SK-MEL-5 (cell line): ENCODE data around the gene GALNT18. TPM values are rescaled to one million over a fixed set of nuclear protein-coding genes. Genes with fewer than 3 reads are reported as not detected.

ENCODE experiments used
- DNase-seq: peaks from one replicate; pipeline ENCODE4 v3.0.0-alpha.2; 2016; ENCODE audit warnings: low read depth, low spot score
- in situ Hi-C: cut with HindIII; loops from 2 replicates; pipeline ENCODE4 v1.10.0; 2016; ENCODE audit warnings: low sequenced_read_pairs, high pct_unique_total_duplicates, low pct_unique_long_range_greater_than_20kb
- small RNA-seq, 2 experiments: library from RNA; depleted of rRNA; stranded (forward); fragments of <200 nt; gene quantifications; one replicate each; pipeline ENCODE3, GENCODE V24; 2014
- total RNA-seq: library from RNA; depleted of rRNA; stranded (reverse); fragments of >200 nt; shearing (Covaris generic); gene quantifications from 2 replicates; pipeline ENCODE4 v1.2.3, GENCODE V29; 2014; rRNA removed

GALNT18 gene
- total RNA-seq, 1 experiment from 2014 or later, result 3.4 TPM

DNA sequence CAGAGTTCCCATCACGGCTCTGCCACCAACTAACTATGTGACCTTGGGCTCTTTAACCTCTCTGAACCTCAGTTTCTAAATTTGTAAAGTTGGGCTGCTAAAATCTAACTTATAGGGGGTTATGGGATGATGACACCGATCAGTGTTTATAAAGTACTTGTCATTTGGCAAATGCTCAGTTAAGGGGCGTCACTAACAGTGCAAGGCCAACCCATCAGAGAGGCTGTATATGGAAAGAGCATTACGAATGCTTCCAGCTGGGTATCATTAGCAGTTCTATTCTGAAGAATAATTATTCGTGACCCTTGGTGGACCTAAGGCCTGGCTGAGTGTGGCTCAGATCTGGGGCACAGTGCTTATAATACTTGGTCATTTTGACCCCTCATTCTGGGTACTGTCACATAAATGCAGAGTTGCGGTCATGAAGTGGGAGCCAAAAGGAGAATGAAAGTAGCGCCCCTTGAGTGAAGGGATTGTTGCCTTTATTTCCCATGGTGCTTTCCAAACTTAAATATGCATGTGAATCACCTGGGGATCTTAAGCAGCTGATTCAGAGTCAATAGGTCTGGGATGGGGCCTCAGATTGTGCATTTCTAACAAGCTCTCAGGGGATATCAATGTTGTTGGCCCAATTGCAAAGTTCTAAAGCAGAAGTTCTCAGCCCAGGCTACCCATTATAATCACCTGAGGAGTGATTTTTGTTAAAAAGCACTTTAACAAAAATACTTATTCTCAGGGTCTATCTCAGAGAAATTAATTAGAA is 384.6 kb downstream of the GALNT18 start:
- in situ Hi-C loops, result no loop called here
- DNase-seq, result no peak

DNA sequence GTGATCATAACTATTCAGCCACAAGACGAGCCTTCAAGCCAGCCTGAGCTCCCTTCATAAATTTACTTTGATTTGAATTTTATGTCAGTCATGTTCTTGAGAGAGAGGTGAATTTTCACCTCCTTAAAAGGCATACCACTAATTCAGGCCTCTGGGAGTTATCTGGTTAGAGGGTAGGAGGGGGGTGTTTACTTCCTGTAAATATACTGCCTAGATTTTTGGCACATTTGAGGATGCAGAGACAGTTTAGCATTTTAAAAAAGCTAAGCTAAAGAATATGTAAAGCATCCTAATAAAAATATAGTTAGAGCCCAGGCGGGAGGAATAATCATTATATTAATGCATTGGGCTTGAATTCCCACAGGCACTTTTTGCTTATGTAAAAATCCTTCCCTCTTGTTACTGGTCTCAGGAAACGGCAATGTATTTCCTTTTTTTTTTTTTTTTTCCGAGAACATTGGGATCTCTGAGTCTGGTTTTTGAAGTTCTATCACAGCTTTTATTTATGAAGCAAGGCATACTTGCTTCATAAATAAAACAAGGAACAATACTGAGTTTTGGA is 385.2 kb downstream of the GALNT18 start:
- in situ Hi-C loops, result no loop called here
- no peak for DNase-seq

DNA sequence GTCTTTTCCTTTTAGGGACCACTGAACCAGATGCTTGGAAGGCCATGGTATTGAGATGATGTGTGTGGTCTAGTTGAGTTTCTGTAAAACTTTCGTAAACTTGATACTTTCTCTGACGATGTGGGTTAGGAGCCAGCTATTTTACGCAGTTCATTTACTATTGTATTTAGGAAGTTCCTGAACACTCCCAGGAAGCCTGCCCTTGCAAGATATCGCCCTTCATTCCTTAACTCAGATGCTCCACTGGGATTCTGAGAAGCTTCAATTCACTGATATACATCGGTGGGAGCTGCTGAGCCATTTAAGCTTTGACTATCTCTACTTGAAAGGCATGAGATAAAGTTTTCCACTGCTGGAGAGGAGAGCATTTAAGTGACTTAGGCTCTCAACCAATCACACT is 390.0 kb downstream of the GALNT18 start:
- in situ Hi-C loops, result no loop called here
- DNase-seq, result no peak

DNA sequence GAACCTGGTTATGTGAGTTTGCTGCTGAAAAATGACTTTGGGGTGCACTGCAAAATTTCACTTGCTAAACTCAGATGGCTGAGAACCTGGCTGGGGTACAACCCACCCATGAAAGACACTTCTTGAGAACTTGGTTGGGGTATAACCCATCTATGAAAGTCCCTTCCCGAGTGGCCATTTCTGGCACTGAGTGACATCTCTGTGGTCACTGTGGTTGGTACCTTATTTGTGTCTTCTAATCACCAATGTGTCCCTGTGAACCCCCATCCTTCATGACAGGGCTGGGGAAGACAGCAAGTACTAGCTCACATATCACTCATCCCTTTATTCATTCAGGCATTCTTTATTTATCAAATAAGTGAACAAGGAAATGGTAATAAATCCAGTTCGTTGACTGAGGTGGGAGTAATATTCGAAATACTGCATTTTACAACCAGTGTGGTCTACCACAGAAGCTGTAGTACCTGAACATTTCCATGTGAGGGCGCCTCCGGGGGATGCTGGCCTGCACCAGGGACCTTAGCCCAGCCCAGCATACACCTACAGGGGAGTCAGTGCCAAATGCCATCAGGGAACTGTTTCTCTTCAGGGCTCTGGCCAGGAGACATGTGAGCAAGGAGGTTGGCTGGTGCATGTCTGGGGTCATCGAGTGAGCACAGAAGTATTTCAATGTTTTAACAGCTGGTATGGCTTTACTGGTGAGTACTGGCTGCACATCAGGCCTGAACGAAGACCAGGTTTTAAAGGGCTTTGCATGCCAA is 390.8 kb downstream of the GALNT18 start:
- DNase-seq, result peak; percentile 56

DNA sequence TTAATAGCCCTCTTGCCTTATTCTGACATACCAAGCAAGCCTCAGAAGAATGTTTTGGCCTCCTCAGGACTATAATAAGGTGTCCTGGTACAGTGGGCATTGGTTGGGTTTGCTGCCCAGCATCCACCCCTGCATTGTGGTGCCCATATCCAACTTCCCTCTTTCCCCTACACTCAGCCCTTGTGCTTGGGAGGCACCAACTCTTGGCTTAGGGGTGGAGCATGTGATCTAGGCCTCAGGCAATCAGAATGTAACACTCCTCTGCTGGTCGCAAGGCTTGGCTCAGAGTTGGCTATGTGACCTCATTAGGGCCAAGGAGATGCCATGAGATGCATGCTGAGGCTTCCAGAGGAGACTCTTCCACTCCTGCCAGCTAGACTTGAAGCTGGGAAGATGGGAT is 391.7 kb downstream of the GALNT18 start:
- in situ Hi-C loops, result no loop called here

More for the DNA sequence above, 390.8 kb downstream of the GALNT18 start:
- in situ Hi-C loops, result no loop called here

DNA sequence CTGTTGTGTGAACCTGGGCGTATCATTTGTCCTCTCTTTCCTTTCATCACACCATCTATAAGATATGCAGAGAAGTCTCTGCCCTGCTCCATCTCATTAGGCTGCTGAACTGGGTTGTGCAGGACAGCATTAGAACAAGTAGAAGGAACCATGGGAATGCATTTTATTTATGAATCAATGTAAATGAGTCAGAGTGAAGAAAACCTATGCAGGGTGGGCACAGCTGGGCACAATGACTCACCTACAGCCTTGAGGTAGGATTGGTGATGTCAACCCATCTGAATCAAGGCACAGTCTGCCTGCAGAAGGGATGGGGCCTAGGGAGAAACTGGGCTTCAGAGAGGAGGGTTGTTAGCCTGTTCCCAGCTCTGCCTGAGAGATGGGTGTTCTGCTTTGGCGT is 392.2 kb downstream of the GALNT18 start:
- in situ Hi-C loops, result no loop called here
- no peak for DNase-seq

More for the DNA sequence above, 391.7 kb downstream of the GALNT18 start:
- peak; percentile 43 for DNase-seq

DNA sequence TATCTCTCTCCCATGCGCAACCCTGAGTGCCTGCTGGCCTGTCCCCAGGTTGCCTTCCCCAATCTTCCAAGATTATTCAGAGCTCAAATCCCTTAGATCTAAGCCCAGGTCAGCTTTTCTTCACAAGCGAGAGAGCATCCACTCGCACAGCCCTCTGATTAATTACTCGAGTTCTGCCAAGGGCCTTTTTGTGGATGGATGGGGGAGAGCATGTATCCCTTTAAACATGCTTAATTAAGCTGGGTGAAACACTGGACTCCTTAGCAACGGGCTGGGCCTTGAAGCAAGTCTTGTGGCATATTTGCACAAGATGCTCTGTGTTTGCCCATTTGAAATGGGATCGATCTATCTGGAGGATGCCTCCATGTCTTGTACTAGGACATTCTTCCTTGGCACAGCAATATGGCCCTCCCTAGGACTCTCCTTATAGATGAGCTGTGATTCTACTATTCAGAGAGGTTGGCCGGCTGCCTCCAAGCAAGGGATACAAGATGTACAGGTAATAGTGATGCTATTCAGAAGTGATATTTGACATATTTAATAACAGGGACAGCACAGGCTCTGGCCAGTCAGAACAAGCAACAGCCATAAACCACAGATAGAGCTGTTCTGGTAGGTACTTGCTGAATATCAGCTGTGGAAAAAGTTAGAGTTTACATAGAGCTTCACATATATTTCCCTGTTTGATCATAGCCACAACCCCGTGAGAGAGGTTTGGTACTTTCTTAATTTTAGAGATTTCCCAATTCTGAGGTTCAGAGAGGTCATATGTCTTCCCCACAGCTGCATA is 394.3 kb downstream of the GALNT18 start:
- DNase-seq, result no peak
- in situ Hi-C loops, result no loop called here

Small RNA genes within 50 kb of the gene (small RNA-seq; reads per million reads assigned to genes)
- 0 reads per million in 2 experiments for gene MIR4299

Other genes with a start within 250 kb of the GALNT18 start
- 32.6 and 33.7 TPM in 2 replicates for gene USP47, start 220.0 kb upstream of the GALNT18 start, total RNA-seq